Activated CD4-positive, CD25-positive, alpha-beta regulatory T cell (primary cell): ENCODE results near the gene CEBPE.

Source experiments
- DNase-seq, 4 experiments: peaks; one replicate each; lab custom pipeline; 2025; lab: John Stamatoyannopoulos, UW

CEBPE gene

DNA sequence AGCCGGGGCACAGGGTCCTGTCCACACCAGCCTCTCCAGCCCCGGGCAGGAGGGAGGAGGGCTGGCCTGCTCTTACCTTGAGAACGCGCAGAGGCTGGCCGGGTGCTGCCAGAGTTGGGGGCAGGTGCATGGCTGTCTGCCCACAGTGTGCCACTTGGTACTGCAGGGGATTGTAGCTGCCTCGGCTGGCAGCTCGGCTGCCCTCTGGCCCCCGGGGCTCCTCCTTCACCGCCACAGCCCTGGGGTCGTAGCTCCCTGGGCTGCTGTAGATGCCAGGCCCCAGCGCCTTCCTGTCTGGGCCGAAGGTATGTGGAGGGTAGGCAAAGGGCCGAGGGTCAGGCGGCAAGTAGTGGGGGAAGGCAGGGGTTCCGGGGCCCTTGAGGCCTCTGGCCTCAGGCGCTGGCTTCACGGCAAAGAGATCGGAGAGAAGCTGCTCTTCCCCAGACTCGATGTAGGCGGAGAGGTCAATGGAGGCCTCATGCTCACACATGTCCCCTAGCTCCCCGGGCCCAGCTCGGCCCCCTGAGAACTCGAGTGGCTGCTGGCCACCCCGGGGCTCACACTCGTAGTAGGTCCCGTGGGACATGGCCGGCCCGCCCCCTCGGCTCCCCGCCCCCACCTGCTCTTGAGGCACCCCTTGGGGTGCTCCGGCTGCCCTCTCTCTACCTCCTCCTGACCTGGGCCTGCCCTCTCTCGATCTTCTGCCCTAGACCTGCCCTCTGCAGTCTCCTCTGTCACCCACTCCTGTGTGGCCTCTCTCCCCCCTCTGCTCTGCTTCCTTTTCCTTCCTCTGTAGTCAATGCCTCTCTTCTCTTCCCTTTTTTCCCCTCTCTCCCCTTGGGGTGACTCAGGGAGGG is at the start of gene CEBPE:
TSS of gene CEBPE (minus strand) at position 750 of the 857 bp plus-strand sequence. CDS start at position 586, 164 bp downstream.
- no peak for DNase-seq

DNA sequence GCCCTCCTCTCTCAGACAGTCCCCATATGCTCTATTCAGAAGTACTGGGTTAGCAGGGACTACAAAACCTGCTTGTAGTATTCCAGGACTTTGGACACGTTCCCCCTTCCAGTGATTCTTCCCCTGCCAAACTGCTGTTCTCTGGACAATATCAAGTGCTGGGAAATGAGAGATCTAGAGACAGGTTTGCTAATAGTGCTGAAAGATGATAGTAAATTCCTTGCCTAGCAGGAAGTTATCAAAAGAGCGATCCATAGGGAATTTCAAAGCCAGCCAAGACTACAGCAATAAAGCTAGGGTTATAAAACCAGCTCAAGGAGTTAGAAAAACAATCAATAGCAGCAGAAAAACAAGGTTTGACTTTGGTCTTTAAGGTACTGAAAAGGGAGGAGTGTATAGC is 49.2 kb upstream of the CEBPE start:
- DNase-seq = no peak

DNA sequence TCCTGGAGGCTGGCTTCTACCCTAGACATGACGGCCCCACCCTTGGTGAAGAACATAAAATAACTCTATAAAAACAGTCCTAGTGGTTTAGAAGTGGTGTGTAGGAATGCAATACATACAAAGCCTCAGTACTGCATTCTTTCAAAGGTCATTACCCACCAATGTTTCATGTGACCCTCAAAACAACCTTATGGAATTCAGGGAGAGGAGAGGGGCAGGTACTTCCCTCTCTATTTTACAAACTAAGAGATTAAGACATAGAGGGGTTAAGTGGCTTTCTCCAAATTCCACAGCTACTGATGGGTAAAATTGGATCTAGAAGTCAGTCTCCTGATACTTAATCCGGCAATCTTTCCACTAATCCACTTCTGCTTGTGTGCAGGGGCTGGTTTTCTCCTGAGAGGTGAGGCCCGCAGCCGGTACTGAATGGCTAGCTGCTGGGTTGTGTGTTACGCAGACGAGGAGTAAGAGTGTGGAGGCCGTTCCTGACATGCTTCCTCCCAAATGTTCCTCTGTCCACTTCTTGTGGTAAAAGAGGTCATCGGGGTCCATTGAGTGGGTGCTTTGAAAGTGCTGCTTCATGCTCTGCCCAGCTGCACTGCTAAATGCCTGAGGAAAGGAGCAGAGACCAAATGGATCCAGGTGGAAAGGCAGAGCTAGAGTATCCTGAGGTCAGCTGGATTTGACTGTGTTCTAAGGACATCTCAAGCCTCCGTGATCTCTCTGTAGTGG is 48.2 kb upstream of the CEBPE start:
- no peak for DNase-seq

DNA sequence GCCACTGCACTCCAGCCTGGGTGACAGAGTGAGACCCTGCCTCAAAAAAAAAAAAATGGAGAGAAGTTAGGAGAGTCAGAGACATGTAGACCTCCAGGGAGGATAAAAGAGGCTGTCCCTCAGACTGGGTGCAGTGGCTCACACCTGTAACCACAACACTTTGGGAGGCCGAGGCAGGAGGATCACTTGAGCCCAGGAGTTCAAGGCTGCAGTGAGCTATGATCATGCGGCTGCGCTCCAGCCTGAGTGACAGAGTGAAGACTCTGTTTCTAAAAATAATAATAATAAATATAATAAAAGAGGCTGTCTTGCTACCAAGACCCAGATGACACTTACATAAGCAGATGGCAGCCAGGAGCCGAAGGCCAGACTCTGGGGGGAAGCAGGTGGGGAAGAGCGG is 45.9 kb upstream of the CEBPE start:
- no peak for DNase-seq

DNA sequence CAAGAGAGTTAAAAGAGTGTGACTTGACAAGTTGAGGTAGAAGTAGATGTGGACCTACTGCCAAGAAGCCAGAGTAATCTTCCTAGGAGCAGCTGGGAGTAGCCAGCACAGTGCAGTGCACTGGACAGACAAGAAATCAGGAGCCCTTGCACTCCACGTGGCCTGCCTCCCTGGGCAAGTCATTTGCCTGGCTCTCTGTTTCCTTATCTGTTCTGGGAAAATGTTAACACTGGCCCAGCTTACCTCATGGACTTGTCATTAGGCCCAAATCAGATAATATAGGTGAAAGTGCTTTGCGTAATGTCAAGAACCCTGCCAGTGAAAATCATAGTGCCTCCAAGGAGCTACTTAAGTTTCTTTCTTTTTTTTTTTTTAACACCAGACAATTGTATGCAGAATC is 45.2 kb upstream of the CEBPE start:
- no peak for DNase-seq

DNA sequence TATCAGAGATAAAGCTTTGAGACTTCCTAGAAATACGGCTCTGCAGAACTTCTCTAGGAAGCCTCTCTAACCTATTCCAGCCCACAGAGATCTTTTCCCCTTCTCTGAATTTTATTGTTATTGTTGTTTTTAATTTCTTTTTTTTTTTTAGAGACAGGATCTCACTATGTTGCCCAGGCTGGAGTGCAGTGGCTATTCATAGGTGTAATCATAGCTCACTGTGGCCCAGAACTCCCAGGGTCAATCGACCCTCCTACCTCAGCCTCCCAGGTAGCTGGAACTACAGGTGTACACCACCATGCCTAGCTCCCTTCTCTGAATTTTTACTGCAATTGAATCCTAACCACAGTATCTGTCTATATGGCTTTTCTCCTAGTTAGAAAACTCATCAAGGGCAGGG is 44.8 kb upstream of the CEBPE start:
- DNase-seq = no peak

DNA sequence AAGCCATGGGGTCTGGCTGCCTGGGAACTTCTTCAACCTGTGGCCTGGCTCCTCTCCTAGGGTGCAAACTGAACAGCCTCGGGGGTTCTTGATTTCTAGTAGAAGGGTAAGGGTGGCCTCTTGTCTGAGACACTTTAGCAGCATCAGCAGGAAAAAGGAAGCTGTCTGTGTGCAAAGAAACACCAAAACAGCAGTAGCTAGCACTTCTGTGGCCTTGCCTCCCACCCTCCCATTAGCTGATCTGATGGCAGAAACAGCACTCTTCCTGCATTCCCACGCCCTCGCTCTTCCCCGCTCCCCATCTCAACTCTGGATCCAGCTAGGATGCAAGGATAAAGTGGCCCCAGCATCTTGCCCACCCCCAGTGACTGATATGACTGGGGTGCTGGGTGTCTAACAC is 43.7 kb upstream of the CEBPE start:
- DNase-seq = no peak

DNA sequence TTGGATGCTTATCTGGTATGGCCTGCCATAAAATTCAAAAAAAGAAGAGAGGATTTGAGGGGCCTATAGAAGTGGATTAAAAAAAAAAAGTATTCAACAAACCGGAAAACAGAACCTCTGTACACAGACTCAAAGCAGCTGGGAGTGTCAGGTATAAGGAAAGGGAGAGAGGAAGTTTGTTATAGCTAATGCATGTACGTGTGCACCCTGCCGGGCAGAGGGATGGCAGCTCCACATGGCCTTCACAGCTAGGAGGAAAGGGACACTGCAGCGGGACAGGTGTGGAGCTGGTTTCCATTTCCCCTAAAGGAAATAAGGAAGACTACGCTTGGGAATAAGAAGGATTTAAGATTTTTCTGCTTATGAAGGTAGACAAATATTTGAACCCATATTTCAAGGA is 43.0 kb upstream of the CEBPE start:
- no peak for DNase-seq

DNA sequence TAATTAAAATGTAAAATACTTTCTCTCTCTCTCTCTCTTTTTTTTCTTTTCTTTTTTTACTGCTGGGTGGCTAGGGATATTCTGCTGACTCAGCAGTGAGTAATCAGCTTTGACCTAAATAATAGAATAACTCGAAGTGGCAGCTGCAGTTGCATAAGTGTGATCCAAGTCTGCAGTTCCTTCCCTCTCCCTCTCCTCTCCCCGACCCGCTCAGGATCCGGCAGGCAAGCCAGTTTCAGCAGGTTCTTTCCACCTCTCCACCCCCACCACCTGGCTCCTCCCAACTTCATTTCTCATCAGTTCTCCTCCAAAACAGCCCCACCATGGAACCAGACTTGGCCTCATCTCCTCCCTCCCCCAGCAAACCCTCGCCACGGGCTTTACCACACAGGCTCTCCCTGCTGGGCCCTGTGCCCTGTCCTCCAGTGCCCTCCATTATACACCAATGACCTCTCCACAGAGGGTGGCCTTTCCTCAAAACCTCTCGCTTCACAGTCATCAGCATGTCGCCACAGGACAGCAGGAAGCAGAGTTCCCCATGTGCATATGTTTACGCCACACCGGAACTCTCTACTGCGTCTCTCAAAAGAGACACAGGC is 42.0 kb upstream of the CEBPE start:
- no peak for DNase-seq

DNA sequence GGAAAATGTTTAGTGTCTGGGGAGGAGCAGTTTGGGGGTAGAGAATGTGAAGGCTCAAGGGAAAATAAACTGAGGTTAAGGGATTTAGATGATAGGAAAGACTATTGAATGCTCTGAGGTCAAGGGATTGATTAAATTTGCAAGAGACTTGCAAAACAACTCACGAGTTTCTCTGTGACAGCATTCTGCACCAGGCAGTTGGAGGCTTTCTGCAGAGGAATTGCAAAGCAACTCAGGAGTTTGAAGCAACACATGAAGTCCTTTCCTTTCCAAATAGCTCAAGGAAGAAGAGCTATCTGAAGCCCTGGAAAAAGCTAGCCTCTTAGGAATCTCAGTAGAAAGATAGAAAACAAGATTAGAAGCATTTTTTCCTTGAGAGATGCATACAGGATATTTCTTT is 40.5 kb upstream of the CEBPE start:
- DNase-seq = no peak

DNA sequence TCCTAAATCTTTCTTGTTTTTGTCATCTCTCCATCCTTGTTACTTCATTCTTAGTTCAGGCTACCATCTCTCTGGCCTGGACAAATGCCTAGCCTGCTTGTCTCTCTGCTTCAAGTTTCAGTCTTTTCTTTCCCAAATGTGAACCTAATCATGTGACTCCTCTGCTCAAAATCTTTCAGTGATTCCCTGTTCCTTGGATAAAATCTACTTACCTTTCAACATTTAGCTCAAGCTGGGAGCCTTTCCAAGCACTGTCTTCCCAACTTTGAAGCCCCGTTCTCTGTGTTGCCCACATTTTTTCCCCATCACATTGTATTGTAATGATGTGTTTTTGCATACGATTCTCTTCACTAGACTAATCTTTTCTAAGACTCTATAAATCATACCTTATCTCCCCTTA is 39.7 kb upstream of the CEBPE start:
- DNase-seq = no peak

DNA sequence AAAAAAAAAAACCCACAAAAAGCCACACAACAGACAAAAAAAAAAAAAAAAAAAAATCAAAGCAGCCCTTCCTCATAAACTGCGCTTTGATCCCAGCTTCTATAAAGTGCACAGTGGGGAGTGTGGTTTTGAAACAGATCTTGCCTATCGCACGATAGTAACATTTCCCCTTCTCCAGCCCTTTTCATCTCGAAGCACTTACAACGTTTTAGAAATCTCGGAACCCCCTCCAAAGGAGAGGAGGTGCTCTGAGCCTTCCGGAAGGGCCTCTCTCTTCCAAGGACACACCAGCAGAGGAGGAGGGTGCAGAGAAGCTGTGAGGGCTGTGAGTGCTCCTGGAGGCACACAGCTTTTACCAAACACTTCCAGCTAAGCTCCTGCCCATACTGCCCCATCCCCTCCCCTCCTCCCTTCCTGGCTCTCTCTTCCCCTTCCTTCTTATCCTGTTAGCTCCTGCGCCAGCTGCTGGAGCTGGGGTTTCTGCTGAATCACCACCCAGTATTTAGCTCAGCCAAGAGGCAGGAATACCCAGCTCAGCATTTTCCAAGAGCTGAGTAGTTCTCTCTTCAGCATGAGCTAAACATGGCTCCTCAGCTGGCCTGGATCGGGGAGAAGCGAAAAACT is 36.0 kb upstream of the CEBPE start:
- DNase-seq = no peak

DNA sequence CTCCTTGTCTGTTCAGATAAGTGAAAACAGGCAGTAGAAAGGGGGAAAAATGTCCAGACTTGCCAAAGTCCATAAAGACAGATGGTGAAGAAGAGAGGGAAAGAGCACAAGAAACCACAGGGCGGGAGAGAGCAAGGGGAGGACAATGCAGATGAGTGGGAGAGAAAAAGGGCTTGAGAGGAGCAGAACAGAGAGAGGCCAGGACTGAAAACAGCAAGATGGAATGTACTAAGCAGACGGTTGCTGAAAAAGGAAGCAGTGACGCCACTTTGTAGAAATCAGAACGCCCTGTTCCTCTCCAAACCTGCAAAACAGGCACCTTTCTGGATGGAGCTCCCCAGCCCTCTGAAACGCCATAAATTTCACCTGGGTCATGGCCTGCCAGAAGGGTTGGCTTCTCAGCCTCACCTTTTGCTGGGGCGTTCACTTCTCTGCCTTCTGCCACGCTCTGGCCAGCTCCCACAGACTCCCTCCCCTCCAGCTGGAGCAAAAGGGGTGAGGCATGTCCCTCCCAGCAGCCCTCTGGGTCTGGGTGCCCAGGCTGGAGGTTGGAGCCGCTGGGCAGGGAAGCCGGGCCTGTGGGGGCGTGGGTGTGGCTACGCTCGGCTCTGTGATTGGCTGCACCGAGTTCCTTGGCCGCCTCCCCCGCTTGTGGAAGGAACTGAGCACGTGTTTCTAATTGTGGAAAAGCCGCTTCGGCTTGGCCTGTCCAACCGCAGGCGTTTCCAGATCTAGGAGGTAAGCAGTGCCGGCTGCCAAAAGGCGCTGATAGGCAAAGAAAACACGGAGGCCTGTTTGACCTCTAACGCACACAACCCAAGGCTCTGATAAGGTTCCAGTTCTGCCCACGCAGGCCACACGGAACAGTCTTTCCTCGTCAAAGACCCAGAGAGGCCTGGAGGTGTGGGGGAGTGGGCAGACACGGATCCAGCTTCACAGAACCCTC is 35.1 kb upstream of the CEBPE start:
- no peak for DNase-seq

DNA sequence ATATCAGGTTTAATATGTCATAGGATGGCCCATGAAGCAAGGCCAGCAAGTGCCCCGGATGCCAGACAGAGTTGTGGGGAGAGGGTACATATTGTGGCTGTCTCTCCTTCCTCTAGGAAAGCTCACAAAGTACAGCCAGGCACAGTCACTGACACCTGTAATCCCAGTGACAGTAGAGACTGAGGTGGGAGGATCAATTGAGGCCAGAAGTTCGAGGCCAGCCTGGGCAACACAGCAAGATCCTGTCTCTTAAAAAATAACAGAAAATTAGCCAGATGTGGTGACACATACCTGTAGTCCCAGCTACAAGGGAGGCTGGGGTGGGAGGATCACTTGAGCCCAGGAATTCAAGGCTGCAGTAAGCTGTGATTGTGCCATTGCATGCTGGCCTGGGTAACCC is 32.3 kb upstream of the CEBPE start:
- DNase-seq = no peak

DNA sequence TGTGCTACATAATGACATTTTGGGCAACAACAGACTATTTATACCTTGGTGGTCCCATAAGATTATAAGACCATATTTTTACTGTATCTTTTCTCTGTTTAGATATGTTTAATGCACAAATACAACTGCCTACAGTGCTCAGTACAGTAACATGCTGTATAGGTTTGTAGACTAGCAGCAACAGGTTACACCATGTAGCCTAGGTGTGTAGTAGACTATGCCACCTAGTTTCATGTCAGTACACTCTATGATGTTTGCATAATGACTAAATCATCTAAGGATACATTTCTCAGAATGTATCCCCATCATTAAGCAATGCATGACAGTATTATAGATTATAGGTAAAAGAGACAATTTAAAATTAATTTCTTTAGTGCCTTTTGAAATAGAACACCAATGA is 30.7 kb upstream of the CEBPE start:
- no peak for DNase-seq

DNA sequence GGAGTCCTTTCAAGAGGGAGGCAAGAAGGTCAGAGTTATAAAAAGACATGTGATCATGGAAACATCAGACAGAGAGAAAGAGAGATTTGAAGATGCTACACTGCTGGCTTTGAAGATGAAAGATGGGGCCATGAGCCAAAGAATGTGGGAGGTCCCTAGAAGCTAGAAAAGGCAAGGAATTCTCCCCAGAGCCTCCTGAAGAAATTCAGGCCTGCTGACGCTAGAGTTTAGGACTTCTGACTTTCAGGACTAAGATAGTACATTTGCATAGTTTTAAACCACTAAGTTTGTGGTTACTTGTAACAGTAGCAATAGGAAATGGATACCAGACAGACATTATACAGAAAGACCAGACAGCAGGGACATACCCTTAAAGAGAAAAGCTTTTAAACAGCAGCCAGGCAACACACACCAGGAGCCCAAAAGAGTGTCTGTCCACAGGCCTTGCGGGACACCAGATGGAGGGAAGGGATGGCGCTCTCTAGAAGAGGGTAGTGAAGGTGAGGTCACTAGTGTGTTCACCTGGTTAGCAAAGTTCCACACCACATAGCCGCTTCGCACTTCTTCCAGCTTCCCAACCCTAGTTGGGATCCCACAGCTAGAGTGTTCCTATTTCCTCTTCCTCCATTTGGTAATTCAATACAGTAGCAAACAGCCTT is 29.7 kb upstream of the CEBPE start:
- no peak for DNase-seq

DNA sequence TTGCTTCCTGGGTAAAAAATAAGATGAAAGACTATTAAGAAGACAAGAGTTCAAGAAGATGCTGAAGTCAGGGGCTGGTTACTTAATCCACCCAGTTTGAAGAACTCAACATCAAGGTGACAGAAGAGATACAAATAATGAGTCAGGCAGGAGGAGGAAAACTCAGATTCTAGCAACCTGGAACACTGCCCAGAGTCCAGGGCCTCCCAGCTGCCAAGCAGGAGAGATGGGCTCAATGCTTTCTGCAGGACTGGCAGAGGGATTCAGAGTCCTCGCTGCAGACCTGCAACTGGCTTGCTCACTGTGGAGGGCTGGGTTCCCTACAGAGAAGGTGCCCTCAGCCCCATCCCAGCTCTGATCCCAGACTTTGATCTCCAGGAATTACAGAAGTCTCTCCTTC is 28.6 kb upstream of the CEBPE start:
- no peak for DNase-seq

DNA sequence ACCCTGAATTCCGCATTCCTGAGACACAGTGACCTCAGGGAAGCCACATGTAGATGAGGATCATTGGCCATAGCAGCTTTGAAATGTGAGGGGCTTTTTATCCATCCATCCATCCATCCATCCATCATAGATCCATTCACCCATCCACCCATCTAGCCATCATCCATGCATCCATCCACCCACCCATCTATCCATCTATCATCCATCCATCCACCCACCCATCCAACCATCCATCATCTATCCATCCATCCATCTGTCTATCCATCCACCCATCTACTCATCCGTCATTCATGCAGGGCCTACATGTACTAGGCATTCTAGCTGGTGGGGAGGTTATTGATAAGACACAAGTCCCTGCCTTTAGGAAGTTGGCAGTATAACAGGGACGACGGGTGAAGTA is 27.9 kb upstream of the CEBPE start:
- no peak for DNase-seq

DNA sequence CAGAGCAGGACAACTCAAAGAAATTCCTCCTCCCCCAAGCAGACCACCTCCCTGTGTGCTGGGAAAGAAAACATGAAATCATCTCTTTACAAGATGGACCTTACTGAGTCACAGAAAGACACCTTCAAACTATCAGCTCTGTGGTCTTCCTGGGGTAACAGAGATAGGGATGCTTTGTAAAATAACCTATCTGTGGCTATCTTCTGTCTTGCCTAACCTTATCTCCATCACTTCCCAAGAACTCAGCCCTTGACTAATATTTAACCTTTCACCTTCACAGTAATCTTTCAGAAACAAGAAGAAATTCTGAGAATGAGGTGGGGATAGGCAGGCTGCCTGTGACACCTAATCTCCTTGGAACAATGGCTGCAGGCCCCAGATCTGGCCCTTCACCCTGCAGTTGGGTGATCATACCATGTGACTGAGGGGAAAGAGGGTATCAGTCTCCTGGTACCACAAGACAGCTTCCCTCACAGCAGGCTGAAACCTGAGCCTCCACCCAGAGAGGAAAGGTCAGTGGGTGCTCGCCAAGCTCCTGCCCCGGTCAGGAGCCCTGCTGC is 27.4 kb upstream of the CEBPE start:
- DNase-seq = no peak

DNA sequence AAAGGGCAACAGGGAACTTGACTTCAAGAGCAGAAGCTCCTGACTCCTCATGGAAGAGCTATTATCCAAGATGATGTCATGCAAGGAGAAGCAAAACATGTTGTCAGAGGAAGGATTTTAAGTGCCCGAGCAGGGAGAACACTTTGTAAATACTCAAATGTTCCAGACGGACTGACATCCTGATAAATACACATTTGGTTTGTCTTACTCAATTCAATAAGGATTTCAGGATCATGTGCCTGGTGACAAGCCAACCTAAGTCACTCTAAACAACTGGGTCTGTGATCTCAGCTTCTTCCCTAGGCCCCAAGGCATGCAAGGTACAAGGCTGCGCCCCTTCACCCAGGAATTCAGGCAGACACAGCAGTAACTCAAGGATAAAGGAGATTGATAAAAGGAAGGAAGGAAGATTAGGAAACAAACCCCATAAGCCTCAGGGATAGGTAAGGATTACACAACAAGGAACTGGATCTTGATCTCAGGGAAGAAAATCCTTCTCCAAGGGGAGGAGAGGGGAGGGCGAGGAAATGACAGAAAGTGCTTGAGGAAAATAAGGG is 26.8 kb upstream of the CEBPE start:
- DNase-seq = no peak
